Mesendoderm (in vitro differentiated cells): Measurements from ENCODE around the gene KRTAP5-4.

Source experiments
- DNase-seq: peaks from one replicate; pipeline ENCODE4 v3.0.0; 2013
- H2AK5ac ChIP-seq: 2 replicates; pipeline ENCODE4 v1.6.1; 2013; ENCODE audit warnings: low read length, inconsistent platforms
- H2BK120ac ChIP-seq: 2 replicates; pipeline ENCODE4 v1.6.1; 2013; ENCODE audit warnings: low read depth, mild to moderate bottlenecking, low read length, moderate library complexity, mixed read lengths
- H2BK15ac ChIP-seq: replicated peaks from 2 replicates; pipeline ENCODE4 v1.6.1; 2013; ENCODE audit warnings: low read depth, mild to moderate bottlenecking, moderate library complexity
- H2BK5ac ChIP-seq: 2 replicates; pipeline ENCODE4 v1.6.1; 2013; ENCODE audit warnings: low read length, inconsistent platforms
- H3K18ac ChIP-seq: 2 replicates; pipeline ENCODE4 v1.6.1; 2013; ENCODE audit warnings: mild to moderate bottlenecking, low read length, mixed read lengths
- H3K23ac ChIP-seq: one replicate; pipeline ENCODE4 v1.6.1; 2013; ENCODE audit warnings: low read length
- H3K27ac ChIP-seq: 2 replicates; pipeline ENCODE4 v1.5.1; 2013; ENCODE audit warnings: low read depth, mild to moderate bottlenecking, inconsistent platforms, low read length, moderate library complexity
- H3K27me3 ChIP-seq: 2 replicates; pipeline ENCODE4 v1.6.1; 2013; ENCODE audit warnings: low read length, control low read depth, mild to moderate bottlenecking, inconsistent platforms; ENCODE audit not compliant: insufficient read depth, poor library complexity
- H3K36me3 ChIP-seq: 2 replicates; pipeline ENCODE4 v1.6.1; 2013; ENCODE audit warnings: low read length, inconsistent platforms; ENCODE audit not compliant: control insufficient read depth, insufficient read depth
- H3K4ac ChIP-seq: one replicate; pipeline ENCODE4 v1.6.1; 2013; ENCODE audit warnings: low read depth, mild to moderate bottlenecking, low read length, moderate library complexity
- H3K4me1 ChIP-seq: 2 replicates; pipeline ENCODE4 v1.6.1; 2013; ENCODE audit warnings: low read depth, low read length, inconsistent platforms; ENCODE audit not compliant: control insufficient read depth
- H3K4me2 ChIP-seq: 2 replicates; pipeline ENCODE4 v1.6.1; 2013; ENCODE audit warnings: low read length
- H3K4me3 ChIP-seq: 2 replicates; pipeline ENCODE4 v1.5.1; 2013; ENCODE audit warnings: mild to moderate bottlenecking, low read length
- H3K56ac ChIP-seq: one replicate; pipeline ENCODE4 v1.6.1; 2013; ENCODE audit warnings: low read length
- H3K79me1 ChIP-seq: 2 replicates; pipeline ENCODE4 v1.6.1; 2013; ENCODE audit warnings: low read length, inconsistent platforms
- H3K79me2 ChIP-seq: 2 replicates; pipeline ENCODE4 v1.6.1; 2013; ENCODE audit warnings: mild to moderate bottlenecking, low read length; ENCODE audit not compliant: control insufficient read depth, insufficient read depth
- H3K9ac ChIP-seq: 2 replicates; pipeline ENCODE4 v1.6.1; 2013; ENCODE audit warnings: low read length, inconsistent platforms
- H4K5ac ChIP-seq: one replicate; pipeline ENCODE4 v1.6.1; 2013; ENCODE audit warnings: low read length
- H4K8ac ChIP-seq: one replicate; pipeline ENCODE4 v1.6.1; 2013; ENCODE audit warnings: low read depth, mild to moderate bottlenecking, control low read depth, low read length, moderate library complexity
- WGBS: extraction: QIAGEN DNeasy Blood & Tissue Kit; methylation state at CpG from one replicate; pipeline ENCODE4 v1.1.7; 2013; ENCODE audit warnings: low lambda C conversion rate, missing lambda C conversion rate; ENCODE audit not compliant: insufficient coverage; ENCODE audit errors: extremely low coverage; 5-methylcytosine and 5-hydroxymethylcytosine counted together

KRTAP5-4 gene

GRCh38 chr11:1631066-1631568 lies 9.2 kb upstream of the KRTAP5-4 start:
- Histone ChIP-seq H3K18ac (no peak overlapping the region), H3K4me1 (no peaks in the 10 kb centered on the region), H3K79me2 (no peaks in the 10 kb centered on the region), H3K4me2 (no peak overlapping the region), H3K9ac (no peak overlapping the region), H3K4ac (no peak overlapping the region), H3K4me3 (no peak overlapping the region), H3K27ac (no peak overlapping the region), H4K8ac (no peak overlapping the region), H2BK15ac (no peak overlapping the region), H3K56ac (no peak overlapping the region), H3K27me3 (no peaks in the 10 kb centered on the region), H3K79me1 (no peaks in the 10 kb centered on the region), H2AK5ac (no peak overlapping the region), H4K5ac (no peak overlapping the region), H2BK5ac (no peak overlapping the region), H3K36me3 (no peaks in the 10 kb centered on the region), H3K23ac (no peak overlapping the region), H2BK120ac (no peak overlapping the region)
- no CpG with 5 or more reads among the region's 13 CpGs for WGBS
- no peak for DNase-seq

DNA sequence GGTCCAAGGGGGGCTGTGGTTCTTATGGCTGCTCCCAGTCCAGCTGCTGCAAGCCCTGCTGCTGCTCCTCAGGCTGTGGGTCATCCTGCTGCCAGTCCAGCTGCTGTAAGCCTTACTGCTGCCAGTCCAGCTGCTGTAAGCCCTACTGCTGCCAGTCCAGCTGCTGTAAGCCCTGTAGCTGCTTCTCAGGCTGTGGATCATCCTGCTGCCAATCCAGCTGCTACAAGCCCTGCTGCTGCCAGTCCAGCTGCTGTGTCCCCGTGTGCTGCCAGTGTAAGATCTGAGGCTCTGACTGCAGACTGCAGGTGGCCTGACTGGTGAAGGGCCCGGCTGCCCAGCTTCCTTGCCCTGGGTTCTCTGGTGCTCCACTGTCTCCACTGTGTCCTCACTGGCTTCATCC lies 8.3 kb upstream of the KRTAP5-4 start:
- H3K79me1 ChIP-seq, result no peaks in the 10 kb centered on the region
- no peak overlapping the region for H2BK120ac ChIP-seq
- no peak overlapping the region for H2AK5ac ChIP-seq
- no peak overlapping the region for H3K4me3 ChIP-seq
- no peak for DNase-seq
- H3K4me2 ChIP-seq, result no peak overlapping the region
- no peak overlapping the region for H3K9ac ChIP-seq
- no peak overlapping the region for H3K56ac ChIP-seq
- H3K4ac ChIP-seq, result no peak overlapping the region
- no peak overlapping the region for H4K5ac ChIP-seq
- no peak overlapping the region for H3K23ac ChIP-seq
- H3K27ac ChIP-seq, result no peak overlapping the region
- H3K18ac ChIP-seq, result no peak overlapping the region
- H2BK5ac ChIP-seq, result no peak overlapping the region
- H4K8ac ChIP-seq, result no peak overlapping the region
- H3K79me2 ChIP-seq, result no peaks in the 10 kb centered on the region
- WGBS, result no CpG with 5 or more reads among the region's 2 CpGs
- H3K27me3 ChIP-seq, result no peaks in the 10 kb centered on the region
- H3K4me1 ChIP-seq, result no peaks in the 10 kb centered on the region
- no peak overlapping the region for H2BK15ac ChIP-seq
- no peaks in the 10 kb centered on the region for H3K36me3 ChIP-seq

- H2AK5ac ChIP-seq, result no peak within 1 kb of the TSS
- H3K36me3 ChIP-seq, result no peaks in the 10 kb centered on the region
- H3K4me1 ChIP-seq, result no peaks in the 10 kb centered on the region
- H3K4me3 ChIP-seq, result no peak within 1 kb of the TSS
- no peaks in the 10 kb centered on the region for H3K79me2 ChIP-seq
- H3K4me2 ChIP-seq, result no peak within 1 kb of the TSS
- no peak within 1 kb of the TSS for H4K8ac ChIP-seq
- H4K5ac ChIP-seq, result no peak within 1 kb of the TSS
- no peak within 1 kb of the TSS for H3K4ac ChIP-seq
- no peak within 1 kb of the TSS for H3K18ac ChIP-seq
- WGBS, result no CpG with 5 or more reads among the region's 26 CpGs
- peak within 1 kb of the TSS; percentile 60 for H3K56ac ChIP-seq
- H3K23ac ChIP-seq, result no peak within 1 kb of the TSS
- H3K27ac ChIP-seq, result no peak within 1 kb of the TSS
- H2BK120ac ChIP-seq, result no peak within 1 kb of the TSS
- H3K9ac ChIP-seq, result no peak within 1 kb of the TSS
- no peak for DNase-seq
- no peak within 1 kb of the TSS for H2BK5ac ChIP-seq
- no peaks in the 10 kb centered on the region for H3K27me3 ChIP-seq
- no peaks in the 10 kb centered on the region for H3K79me1 ChIP-seq
- no peak within 1 kb of the TSS for H2BK15ac ChIP-seq
Observed at GRCh38 chr11:1629326-1630185, 7.6 kb upstream of the KRTAP5-4 start, which contains the start of gene KRTAP5-5. TSS of gene KRTAP5-5 (plus strand) at chr11:1629775. CDS start at chr11:1629841, 66 bp downstream.

DNA sequence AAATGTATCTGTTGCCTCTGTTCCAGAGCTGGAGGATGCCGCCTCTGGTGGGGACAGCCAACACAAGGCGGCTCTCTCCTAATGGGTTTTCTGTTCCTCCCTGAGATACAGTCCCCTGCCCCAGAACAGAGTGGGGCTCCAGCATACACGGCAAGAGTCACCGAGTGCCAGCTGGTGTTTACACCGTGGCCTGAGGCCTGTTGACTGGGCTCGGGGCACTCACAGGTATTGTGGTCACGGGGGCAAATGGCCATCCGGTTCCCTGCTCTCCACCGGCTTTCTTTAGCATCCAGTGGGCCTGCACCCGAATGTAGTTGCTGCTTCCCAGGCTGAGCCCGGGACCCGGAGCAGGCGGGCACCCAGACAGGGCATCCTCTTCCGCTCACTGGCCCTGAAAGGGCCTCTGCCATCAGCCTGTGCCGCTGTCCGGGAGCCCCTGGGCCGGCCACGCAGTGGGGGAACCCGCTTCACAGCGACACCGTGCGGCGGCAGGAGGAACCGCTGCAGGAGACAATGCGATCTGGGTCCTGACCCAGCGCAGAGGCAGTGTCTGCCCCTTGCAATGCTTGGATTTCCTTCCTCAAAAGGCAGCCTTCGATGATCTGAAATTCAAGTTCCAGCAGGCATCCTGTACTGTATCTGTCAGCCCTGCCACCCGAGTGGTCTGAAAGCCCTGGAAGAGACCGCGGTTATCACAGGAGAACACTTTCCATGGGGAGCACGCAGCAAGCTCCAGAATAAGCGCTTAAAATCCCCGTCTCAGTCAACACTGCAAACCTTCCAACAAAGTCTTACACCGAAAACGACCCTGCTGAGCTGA lies 6.8 kb upstream of the KRTAP5-4 start:
- Histone ChIP-seq H2BK15ac (no peak overlapping the region), H2BK120ac (no peak overlapping the region), H4K8ac (no peak overlapping the region), H3K79me1 (no peaks in the 10 kb centered on the region), H3K18ac (no peak overlapping the region), H4K5ac (no peak overlapping the region), H3K4me3 (no peak overlapping the region), H3K27ac (no peak overlapping the region), H3K56ac (peak overlapping the region; percentile 60), H3K9ac (no peak overlapping the region), H3K23ac (no peak overlapping the region), H2BK5ac (no peak overlapping the region), H3K4me1 (no peaks in the 10 kb centered on the region), H3K79me2 (no peaks in the 10 kb centered on the region), H2AK5ac (no peak overlapping the region), H3K4ac (no peak overlapping the region), H3K4me2 (no peak overlapping the region), H3K27me3 (no peaks in the 10 kb centered on the region), H3K36me3 (no peaks in the 10 kb centered on the region)
- peak; percentile 51 for DNase-seq
- WGBS, result no CpG with 5 or more reads among the region's 35 CpGs

DNA sequence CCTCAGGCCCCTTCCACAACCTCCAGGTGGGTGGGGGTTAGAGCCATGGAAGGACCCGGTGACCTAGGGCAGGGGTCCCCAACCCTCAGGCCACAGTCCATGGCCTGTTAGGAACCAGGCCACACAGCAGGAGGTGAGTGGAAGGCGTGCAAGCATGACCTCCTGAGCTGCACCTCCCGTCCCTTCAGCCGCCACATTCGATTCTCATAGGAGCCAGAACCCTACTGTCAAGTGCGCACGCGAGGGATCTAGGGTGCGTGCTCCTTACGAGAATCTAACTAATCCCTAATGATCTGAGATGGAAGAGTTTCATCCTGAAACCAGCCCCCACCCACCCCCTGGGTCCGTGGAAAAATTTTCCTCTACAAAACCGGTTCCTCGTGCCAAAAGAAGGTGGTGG lies 3.6 kb upstream of the KRTAP5-4 start:
- H3K4me2 ChIP-seq, result no peak overlapping the region
- no peak overlapping the region for H3K4ac ChIP-seq
- H3K4me1 ChIP-seq, result no peaks in the 10 kb centered on the region
- no peak overlapping the region for H3K27ac ChIP-seq
- no peak overlapping the region for H3K9ac ChIP-seq
- H4K8ac ChIP-seq, result no peak overlapping the region
- H3K36me3 ChIP-seq, result no peaks in the 10 kb centered on the region
- DNase-seq, result no peak
- no peak overlapping the region for H4K5ac ChIP-seq
- H3K79me2 ChIP-seq, result no peaks in the 10 kb centered on the region
- H3K27me3 ChIP-seq, result no peaks in the 10 kb centered on the region
- WGBS, result no CpG with 5 or more reads among the region's 13 CpGs
- no peak overlapping the region for H3K4me3 ChIP-seq
- H2BK15ac ChIP-seq, result no peak overlapping the region
- no peak overlapping the region for H2BK120ac ChIP-seq
- no peak overlapping the region for H2AK5ac ChIP-seq
- H2BK5ac ChIP-seq, result no peak overlapping the region
- H3K23ac ChIP-seq, result no peak overlapping the region
- no peak overlapping the region for H3K18ac ChIP-seq
- no peak overlapping the region for H3K56ac ChIP-seq
- H3K79me1 ChIP-seq, result no peaks in the 10 kb centered on the region
